Measurements from ENCODE around the gene CCT4. TPM values are rescaled to one million over a fixed set of nuclear protein-coding genes. Genes with fewer than 3 reads are reported as not detected.
"Not testable (repeated sequence)": the region's sequence is repeated elsewhere in the genome, so short reads cannot be mapped to it uniquely, and the experiment has no call there.

The CCT4 gene
- total and polyA plus RNA-seq, 5 experiments from 2014 or later, result 109 to 169 (median 153) TPM

DNA sequence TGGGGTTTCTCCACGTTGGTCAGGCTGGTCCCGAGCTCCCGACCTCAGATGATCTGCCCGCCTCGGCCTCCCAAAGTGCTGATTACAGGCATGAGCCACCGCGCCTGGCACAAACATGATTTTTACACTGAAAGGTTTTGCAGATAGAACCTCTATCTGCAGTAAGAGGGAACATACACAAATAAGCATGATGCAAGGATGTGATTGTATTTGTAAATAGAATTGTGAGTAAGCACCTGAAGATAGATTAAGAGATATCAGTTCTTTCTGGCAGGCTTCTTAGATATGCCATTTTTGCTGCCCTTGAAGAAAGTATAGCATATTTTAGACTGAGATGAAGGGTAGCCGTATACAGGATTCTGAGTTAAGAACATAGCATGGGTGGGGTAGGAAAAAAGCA lies 20.7 kb upstream of the CCT4 start:
- no peaks in the 10 kb centered on the region for H3K9me3 Mint-ChIP-seq
- ATAC-seq, result no peak
- H3K27me3 Mint-ChIP-seq, result no peaks in the 10 kb centered on the region
- peaks cover 6 to 29% (median 25%) of the 10 kb centered on the region in 4 donors for H3K4me1 Mint-ChIP-seq
- H3K4me3 Mint-ChIP-seq, result no peak overlapping the region
- POLR2A ChIA-PET, result no interaction called here
- DNase-seq, result no peak
- H3K36me3 Mint-ChIP-seq, result peaks cover 0 to 10% (median 0%) of the 10 kb centered on the region in 3 donors
- H3K27ac Mint-ChIP-seq, result peak overlapping the region in 1 of 10 donors; percentile 1

GRCh38 chr2:61906186-61906470 lies 17.7 kb upstream of the CCT4 start:
- H3K27ac Mint-ChIP-seq, result peak overlapping the region in 9 of 10 donors; percentile 80 to 97 (median 93)
- H3K36me3 Mint-ChIP-seq, result peaks cover 0 to 5% (median 0%) of the 10 kb centered on the region in 3 donors
- POLR2A ChIA-PET, result interaction anchor here (0.5 to 3.0 kb wide), 3 partner anchors 17 to 737 kb away, joined by 3 to 8 read pairs (median 4); no protein-coding TSS in a partner anchor
- no peaks in the 10 kb centered on the region for H3K27me3 Mint-ChIP-seq
- ATAC-seq (peak in 1 of 2 donors; percentile 2), DNase-seq (no peak)
- H3K9me3 Mint-ChIP-seq, result no peaks in the 10 kb centered on the region
- peak overlapping the region; percentile 93 to 98 (median 97) for H3K4me3 Mint-ChIP-seq
- H3K4me1 Mint-ChIP-seq, result peaks cover 4 to 29% (median 19%) of the 10 kb centered on the region in 4 donors

DNA sequence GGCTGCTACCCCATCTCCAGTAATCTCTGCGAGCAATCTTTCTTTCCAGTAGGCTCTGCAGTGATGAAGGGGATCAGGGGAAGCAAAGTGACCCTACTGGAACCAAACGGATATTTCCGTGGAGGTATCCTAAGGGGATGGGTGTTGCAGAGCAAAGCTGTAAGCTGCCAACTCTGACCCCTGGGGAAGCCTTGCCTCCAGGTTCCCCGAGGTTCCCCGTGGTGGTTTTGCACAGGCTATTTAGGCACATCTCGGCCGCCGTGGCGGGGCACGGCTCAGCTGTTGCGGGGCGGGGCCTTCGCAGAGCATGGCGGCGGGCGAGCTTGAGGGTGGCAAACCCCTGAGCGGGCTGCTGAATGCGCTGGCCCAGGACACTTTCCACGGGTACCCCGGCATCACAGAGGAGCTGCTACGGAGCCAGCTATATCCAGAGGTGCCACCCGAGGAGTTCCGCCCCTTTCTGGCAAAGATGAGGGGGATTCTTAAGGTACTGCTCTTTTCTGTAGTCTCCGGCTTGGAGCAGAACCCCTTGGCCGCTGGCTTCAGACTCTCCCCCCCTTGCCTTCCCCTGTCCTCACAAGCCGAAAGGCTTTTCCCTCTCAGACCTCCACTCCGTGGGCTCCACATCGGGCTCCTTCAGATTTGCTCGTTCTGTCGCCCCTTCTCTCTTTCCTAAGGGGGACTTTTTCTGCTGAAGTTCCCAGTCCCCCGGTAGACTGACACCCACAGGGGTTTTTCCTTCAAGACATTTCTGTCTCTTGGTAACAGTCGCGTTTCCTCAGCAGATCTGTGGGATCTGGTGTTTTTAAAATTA lies 17.1 kb upstream of the CCT4 start, which contains the start of gene COMMD1:
COMMD1 (plus strand) TSS at position 303 of the 814 bp plus-strand sequence; CDS start at position 308, 5 bp downstream.
- DNase-seq, result peak; percentile 67 to 84 (median 76)
- H3K4me3 Mint-ChIP-seq, result peak within 1 kb of the TSS; percentile 93 to 98 (median 97)
- H3K36me3 Mint-ChIP-seq, result peaks cover 0 to 5% (median 0%) of the 10 kb centered on the region in 3 donors
- peak; percentile 97 to 99 for ATAC-seq
- no peaks in the 10 kb centered on the region for H3K9me3 Mint-ChIP-seq
- POLR2A ChIA-PET, result interaction anchor here (0.5 to 3.0 kb wide), 4 partner anchors 19 to 736 kb away, joined by 4 to 8 read pairs (median 4); partner anchors contain the start of gene XPO1
- H3K4me1 Mint-ChIP-seq, result peaks cover 4 to 29% (median 19%) of the 10 kb centered on the region in 4 donors
- peak within 1 kb of the TSS; percentile 80 to 97 (median 92) for H3K27ac Mint-ChIP-seq
- no peaks in the 10 kb centered on the region for H3K27me3 Mint-ChIP-seq

DNA sequence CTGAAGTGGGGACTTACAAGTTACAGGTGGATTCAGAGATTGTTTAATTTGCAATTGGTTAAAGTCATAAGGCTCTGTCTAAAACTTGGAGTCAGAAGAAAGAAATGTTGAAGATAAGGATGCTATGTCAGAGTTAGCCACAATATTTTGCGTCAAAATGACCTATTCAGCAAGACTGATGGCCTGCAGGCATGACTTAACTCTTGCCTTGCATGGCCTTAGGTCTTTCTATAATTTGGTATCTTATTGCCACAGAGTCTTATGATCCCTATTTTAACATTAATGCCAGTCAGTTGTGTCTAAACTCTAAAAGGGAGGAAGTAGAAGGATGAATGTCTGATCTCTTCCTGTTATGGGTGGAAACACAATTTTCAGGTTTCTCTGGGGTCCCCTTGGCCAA lies 11.8 kb upstream of the CCT4 start:
- peaks cover 0 to 4% (median 0%) of the 10 kb centered on the region in 4 donors for H3K4me1 Mint-ChIP-seq
- POLR2A ChIA-PET, result no interaction called here
- no peak overlapping the region for H3K27ac Mint-ChIP-seq
- ATAC-seq (no peak), DNase-seq (no peak)
- H3K4me3 Mint-ChIP-seq, result no peak overlapping the region
- H3K9me3 Mint-ChIP-seq, result no peaks in the 10 kb centered on the region
- H3K36me3 Mint-ChIP-seq, result no peaks in the 10 kb centered on the region
- no peaks in the 10 kb centered on the region for H3K27me3 Mint-ChIP-seq

DNA sequence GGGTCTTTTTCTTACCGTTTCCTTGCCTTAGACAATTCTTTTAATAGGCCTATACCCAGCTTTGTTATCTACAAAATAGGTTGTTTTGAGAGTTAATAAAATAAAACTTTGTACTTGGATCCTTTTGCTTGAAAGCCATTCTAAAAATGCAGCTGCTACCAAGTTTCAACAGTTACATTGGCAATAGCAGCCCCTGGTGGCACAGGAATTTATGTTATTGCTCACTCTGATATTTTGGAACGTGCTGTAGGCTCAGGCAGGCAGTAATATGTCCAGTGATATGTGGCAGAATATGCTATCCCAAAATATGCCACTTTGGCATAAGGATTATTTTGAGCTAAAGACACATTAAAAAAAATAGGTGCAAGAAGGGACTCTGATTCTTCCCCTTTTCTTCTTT lies 10.4 kb upstream of the CCT4 start:
- Mint-ChIP-seq H3K9me3 (no peaks in the 10 kb centered on the region), H3K27me3 (no peaks in the 10 kb centered on the region), H3K36me3 (no peaks in the 10 kb centered on the region), H3K4me3 (no peak overlapping the region), H3K4me1 (no peaks in the 10 kb centered on the region), H3K27ac (no peak overlapping the region)
- POLR2A ChIA-PET, result interaction anchor here (0.7 to 1.2 kb wide), 2 partner anchors 8 to 45 kb away, joined by 3 read pairs; partner anchors contain the start of gene FAM161A
- ATAC-seq, result peak in 1 of 2 donors; percentile 43
- no peak for DNase-seq

DNA sequence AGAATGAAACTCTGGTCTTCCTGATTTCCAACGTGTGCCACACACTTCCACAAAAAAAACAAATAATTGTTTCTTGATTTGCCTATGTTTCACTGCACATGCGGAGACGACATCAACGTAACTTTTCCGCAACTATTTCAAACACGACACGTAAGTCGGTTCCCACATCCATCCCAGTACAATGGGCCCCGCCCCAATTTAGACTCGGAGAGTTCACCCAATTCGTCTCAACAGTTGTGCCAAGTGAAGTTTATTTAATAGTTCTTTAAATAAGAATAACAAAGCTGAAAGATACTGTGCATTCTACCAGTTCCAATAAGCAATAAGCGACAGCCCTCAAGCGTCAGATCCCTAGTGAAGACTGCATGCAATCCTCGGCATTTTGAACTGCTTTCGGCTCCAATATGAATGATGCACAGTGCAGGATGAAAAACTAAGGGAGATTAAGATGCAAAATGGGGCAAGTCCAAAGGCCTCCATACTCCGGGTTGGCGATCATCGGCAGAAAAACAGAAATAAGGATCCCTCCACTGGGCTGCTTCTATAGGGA lies 664 bp downstream of the CCT4 start:
- DNase-seq (peak in 1 of 10 donors; percentile 25), ATAC-seq (peak; percentile 22 to 25)
- no peaks in the 10 kb centered on the region for H3K9me3 Mint-ChIP-seq
- peaks cover 0 to 45% (median 8%) of the 10 kb centered on the region in 3 donors for H3K36me3 Mint-ChIP-seq
- peaks cover 13 to 38% (median 33%) of the 10 kb centered on the region in 4 donors for H3K4me1 Mint-ChIP-seq
- peak overlapping the region; percentile 99 to 100 (median 100) for H3K27ac Mint-ChIP-seq
- POLR2A ChIA-PET, result interaction anchor here (0.5 to 2.8 kb wide), 6 partner anchors 18 to 1024 kb away, joined by 3 to 8 read pairs (median 4); partner anchors contain the start of genes COMMD1 and FAM161A
- peak overlapping the region; percentile 96 to 100 (median 99) for H3K4me3 Mint-ChIP-seq
- H3K27me3 Mint-ChIP-seq, result peaks cover 0 to 3% (median 0%) of the 10 kb centered on the region in 5 donors

DNA sequence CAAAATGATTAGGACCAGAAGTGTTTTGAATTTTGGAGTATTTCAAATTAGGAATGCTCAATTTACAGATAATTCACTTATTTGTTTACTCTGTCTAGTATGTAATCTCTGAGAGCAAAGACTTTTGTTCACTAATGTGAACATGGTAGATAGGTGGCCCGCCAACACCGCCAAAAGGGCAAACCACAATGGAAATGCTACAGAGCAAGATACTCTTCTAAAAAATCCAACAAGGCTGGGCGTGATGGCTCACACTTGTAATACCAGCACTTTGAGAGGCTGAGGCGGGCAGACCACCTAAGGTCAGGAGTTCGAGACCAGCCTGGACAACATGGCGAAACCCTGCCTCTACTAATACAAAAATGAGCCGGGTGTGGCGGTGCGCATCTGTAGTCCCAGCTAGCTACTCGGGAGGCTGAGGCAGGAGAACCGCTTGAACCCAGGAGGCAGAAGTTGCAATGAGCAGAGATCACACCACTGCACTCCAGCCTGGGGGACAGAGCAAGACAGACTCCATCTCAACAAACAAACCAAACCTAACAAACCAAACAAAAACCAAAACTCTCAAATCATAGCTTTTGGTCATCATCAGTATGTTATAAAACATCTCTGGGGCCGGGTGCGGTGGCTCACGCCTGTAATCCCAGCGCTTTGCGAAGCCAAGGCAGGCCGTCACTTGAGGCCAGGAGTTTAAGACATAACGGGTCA lies 2.4 kb downstream of the CCT4 start:
- Mint-ChIP-seq H3K4me1 (peaks cover 13 to 38% (median 33%) of the 10 kb centered on the region in 4 donors), H3K4me3 (peak overlapping the region; percentile 39 to 100 (median 99)), H3K27me3 (peaks cover 0 to 3% (median 0%) of the 10 kb centered on the region in 5 donors), H3K27ac (peak overlapping the region; percentile 61 to 100 (median 100)), H3K36me3 (peaks cover 0 to 62% (median 8%) of the 10 kb centered on the region in 3 donors), H3K9me3 (no peaks in the 10 kb centered on the region)
- DNase-seq, result no peak
- POLR2A ChIA-PET, result interaction anchor here (1.5 to 2.8 kb wide), 2 partner anchors 20 to 31 kb away, joined by 6 to 8 read pairs; partner anchors contain the start of gene COMMD1
- ATAC-seq, result no peak

DNA sequence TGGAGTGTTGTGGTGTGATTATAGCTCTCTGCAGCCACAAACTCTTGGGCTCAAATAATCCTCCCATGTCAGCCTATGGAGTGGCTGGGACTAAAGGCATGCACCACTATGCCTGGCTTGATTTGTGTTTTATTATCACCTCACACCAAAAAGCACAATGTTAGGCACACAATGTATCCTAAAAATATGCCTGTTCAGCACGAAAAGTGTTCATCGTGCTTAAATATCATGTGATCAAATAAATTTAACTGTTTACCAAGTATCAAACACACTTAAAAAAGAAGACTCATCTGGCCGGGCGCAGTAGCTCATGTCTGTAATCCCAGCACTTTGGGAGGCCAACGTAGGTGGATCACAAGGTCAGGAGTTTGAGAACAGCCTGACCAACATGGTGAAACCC lies 5.6 kb downstream of the CCT4 start:
- DNase-seq, result no peak
- H3K27ac Mint-ChIP-seq, result peak overlapping the region in 1 of 10 donors; percentile 52
- H3K9me3 Mint-ChIP-seq, result no peaks in the 10 kb centered on the region
- ATAC-seq, result no peak
- H3K27me3 Mint-ChIP-seq, result no peaks in the 10 kb centered on the region
- H3K4me3 Mint-ChIP-seq, result peak overlapping the region in 1 of 10 donors; percentile 26
- POLR2A ChIA-PET, result interaction anchor here (0.7 kb wide), 1 partner anchor 143 kb away, joined by 3 read pairs; no protein-coding TSS in a partner anchor
- H3K36me3 Mint-ChIP-seq, result peaks cover 0 to 92% (median 13%) of the 10 kb centered on the region in 3 donors
- peaks cover 13 to 30% (median 23%) of the 10 kb centered on the region in 4 donors for H3K4me1 Mint-ChIP-seq

DNA sequence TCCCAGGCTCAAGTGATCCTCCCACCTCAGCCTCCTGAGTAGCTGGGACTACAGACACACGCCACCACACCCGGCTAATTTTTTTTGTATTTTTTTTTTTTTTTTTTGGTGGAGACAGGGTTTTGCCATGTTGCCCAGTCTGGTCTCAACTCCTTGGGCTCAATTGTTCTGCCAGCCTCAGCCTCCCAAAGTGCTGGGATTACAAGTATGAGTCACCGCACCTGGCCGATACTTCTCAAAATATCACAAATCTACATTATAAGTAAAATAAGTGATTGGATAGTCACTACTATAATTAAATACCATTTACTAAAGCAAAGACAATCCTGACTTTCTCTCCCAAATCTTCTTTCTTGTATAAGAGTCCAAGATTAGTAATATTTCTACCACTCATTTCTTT lies 9.1 kb downstream of the CCT4 start:
- DNase-seq, ATAC-seq, POLR2A ChIA-PET, H3K4me3 Mint-ChIP-seq, H3K27me3 Mint-ChIP-seq, H3K4me1 Mint-ChIP-seq, H3K9me3 Mint-ChIP-seq: not testable (repeated sequence)
- Mint-ChIP-seq H3K27ac (peak overlapping the region in 3 of 10 donors; percentile 2 to 31 (median 7)), H3K36me3 (peaks cover 0 to 95% (median 12%) of the 10 kb centered on the region in 3 donors)

- POLR2A ChIA-PET, result interaction anchor here (0.5 kb wide), 1 partner anchor 499 kb away, joined by 3 read pairs; no protein-coding TSS in a partner anchor
- no peak overlapping the region for H3K4me3 Mint-ChIP-seq
- ATAC-seq (no peak), DNase-seq (no peak)
- no peak overlapping the region for H3K27ac Mint-ChIP-seq
- H3K4me1 Mint-ChIP-seq, result peaks cover 0 to 5% (median 0%) of the 10 kb centered on the region in 4 donors
- H3K9me3 Mint-ChIP-seq, result no peaks in the 10 kb centered on the region
- H3K36me3 Mint-ChIP-seq, result peaks cover 0 to 95% (median 15%) of the 10 kb centered on the region in 3 donors
- no peaks in the 10 kb centered on the region for H3K27me3 Mint-ChIP-seq
These were observed 9.7 kb downstream of the CCT4 start for GRCh38 chr2:61878761-61879160.

DNA sequence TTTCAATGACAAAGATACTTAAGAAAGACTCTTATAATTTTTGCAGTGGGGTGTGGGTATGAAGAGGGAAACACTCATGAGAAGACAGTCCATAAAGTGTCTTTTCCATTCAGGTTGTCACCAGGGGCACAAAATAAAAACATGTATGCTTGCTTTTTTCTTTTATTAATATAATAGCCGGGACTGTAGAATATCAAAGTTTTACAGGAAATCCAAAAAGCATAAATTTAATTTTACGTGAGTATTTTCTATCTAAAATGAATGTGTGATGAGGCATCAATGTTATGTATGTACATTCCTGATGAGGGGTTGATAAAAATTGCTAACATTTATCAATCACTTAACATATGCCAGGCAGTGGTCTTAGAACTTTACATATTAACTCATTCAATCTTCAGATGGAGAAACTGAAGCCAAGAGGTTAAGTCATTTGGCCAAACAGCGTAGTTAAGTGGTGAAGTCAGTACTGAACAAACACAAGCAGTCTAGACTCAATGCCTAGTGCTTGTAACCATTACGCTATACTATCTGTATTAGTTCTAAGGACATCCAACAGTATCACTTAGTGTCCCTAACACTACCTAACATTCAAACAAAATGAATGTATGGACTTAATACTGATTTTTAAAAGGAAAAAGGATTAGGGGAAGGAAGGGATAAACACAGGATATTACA lies 10.7 kb downstream of the CCT4 start:
- Mint-ChIP-seq H3K9me3 (no peaks in the 10 kb centered on the region), H3K27ac (peak overlapping the region in 3 of 10 donors; percentile 27 to 53 (median 33)), H3K36me3 (peaks cover 0 to 95% (median 15%) of the 10 kb centered on the region in 3 donors), H3K4me1 (peaks cover 0 to 5% (median 0%) of the 10 kb centered on the region in 4 donors), H3K27me3 (no peaks in the 10 kb centered on the region), H3K4me3 (no peak overlapping the region)
- ATAC-seq, result no peak
- POLR2A ChIA-PET, result interaction anchor here (0.6 kb wide), 1 partner anchor 14 kb away, joined by 3 read pairs; no protein-coding TSS in a partner anchor
- DNase-seq, result no peak
